GM18499 (cell line): Measurements from ENCODE around the gene CEP70.
"Not testable (repeated sequence)": the region's sequence is repeated elsewhere in the genome, so short reads cannot be mapped to it uniquely, and the experiment has no call there.

Experiments
- ATAC-seq: cut with Tn5 transposase; IDR thresholded peaks from one replicate; pipeline ENCODE4 v1.9.1; 2021; ENCODE audit warnings: moderate number of reproducible peaks; ENCODE audit not compliant: insufficient read depth, unreplicated experiment

Gene CEP70, protein sequence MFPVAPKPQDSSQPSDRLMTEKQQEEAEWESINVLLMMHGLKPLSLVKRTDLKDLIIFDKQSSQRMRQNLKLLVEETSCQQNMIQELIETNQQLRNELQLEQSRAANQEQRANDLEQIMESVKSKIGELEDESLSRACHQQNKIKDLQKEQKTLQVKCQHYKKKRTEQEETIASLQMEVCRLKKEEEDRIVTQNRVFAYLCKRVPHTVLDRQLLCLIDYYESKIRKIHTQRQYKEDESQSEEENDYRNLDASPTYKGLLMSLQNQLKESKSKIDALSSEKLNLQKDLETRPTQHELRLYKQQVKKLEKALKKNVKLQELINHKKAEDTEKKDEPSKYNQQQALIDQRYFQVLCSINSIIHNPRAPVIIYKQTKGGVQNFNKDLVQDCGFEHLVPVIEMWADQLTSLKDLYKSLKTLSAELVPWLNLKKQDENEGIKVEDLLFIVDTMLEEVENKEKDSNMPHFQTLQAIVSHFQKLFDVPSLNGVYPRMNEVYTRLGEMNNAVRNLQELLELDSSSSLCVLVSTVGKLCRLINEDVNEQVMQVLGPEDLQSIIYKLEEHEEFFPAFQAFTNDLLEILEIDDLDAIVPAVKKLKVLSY

DNA sequence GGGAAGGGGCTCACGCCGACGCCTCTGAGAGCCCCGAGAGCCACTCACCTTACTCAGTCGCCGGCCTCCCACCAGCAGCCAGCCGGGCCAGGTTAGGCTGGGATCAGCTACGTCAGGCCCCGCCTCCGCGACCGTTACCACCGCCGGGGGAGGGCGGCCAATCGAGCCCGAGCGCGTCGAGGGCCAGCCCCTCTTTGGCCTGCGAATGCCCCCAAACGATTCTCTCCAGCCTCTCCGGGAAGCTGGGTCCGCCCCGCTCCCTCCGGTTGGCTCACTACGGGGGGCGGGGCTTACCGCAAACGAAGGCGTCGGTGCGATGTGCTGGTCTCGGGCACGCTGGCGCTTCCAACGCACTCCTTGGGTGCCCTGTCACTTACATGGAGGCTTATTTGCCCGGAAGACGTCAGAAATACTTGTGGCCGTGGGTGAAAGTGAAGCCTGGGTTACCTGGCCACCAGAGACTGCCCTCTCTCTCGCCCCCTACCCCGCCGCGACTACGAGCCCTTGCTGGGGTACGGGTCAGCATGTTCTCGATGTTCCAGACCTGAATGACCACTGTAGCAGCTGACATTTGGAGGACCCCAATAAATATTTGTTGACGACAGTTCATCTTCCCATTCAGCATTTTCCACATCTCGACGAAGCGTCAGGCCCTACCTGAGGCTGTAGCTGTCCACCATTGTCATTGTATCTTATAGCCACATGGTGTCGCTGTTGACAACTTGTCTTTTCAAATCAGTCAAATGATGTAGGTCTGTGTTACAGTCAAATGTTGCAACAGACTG is at the start of gene CEP70:
Gene CEP70, minus strand, starts transcription at position 111 of the 785 bp plus-strand sequence. CDS start 21,333 bp downstream, outside the sequence.
- peak; percentile 81 for ATAC-seq

GRCh38 chr3:138642927-138643253 is 48.8 kb upstream of the CEP70 start:
- no peak for ATAC-seq

- ATAC-seq: no peak
These were observed 48.3 kb upstream of the CEP70 start for GRCh38 chr3:138642226-138642926.

DNA sequence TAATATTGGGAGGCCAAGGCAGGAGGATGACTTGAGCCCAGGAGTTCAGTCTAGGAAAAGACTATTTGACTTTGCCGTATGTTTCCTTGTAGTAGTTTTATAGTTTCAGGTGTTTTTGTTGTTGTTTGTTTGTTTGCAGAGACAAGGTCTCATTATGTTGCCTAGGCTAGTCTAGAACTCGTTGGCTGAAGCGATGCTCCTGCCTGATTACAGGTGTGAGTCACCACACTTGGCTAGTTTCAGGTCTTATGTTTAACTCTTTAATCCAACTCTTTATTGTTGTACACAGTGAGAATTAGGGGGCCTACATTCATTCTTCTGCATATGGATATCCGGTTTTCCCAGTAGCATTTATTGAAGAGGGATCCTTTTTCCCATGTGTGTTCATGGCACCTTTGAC is 46.5 kb upstream of the CEP70 start:
- no peak for ATAC-seq

GRCh38 chr3:138638641-138639040 is 44.6 kb upstream of the CEP70 start:
- no peak for ATAC-seq

DNA sequence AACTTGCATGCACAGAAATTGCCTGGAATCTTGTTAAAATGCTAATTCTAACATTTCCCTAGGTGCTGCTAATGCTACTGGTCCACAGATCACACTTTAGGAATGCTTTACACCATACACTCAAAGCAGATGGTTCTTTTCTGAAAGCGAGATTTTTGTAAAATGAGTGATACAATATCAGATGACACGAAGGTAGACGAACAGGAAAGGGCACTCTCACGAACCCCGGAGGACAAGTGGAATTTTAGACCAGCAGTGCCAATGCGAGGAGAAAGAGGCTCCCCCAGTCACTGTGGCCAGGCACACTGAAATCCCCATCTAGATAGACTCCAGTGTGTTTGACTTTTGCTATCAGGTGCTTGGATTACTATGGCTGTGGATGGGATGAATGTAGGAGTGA is 35.5 kb upstream of the CEP70 start:
- ATAC-seq: no peak

DNA sequence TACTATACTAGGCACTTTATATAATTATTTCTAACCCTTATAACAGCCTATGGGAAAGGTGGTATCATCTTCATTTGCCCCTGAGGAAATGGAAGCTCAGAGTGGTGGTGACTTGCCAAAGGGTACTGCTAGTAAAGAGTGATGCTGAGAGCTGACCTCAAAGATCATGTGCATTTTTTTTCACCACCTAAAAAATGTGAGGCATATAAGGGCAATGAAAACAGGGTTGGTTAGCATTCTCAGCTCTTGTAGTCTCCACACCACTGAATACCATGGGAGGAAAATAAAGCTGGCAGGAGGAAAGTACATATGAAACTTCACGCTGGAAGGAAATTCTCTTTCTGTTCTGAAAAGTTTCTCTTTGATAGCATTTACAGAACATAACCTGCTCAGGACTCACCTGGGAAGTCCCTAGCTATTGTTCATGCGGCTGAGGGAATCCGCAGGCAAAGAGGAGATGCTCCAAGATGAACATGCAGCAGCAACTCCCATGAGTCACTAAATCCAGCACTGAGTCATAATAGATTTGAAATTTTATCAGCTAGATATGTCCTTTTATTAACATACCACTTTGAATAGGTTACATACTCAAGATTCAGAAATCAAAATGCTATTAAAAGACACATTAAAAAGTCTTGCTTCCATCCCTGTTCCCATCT is 31.8 kb upstream of the CEP70 start:
- no peak for ATAC-seq

- no peak for ATAC-seq
These were observed 30.5 kb upstream of the CEP70 start for GRCh38 chr3:138624518-138624917.

- ATAC-seq: no peak
These were observed 26.4 kb upstream of the CEP70 start for GRCh38 chr3:138620431-138620830.

- no peak for ATAC-seq
These were observed 21.4 kb upstream of the CEP70 start for GRCh38 chr3:138615462-138615861.

- no peak for ATAC-seq
These were observed 15.8 kb upstream of the CEP70 start for GRCh38 chr3:138609898-138610266.

- peak; percentile 48 for ATAC-seq
These were observed 14.5 kb upstream of the CEP70 start, which contains the start of gene FAIM for GRCh38 chr3:138608322-138609135. Gene FAIM, plus strand, starts transcription at chr3:138608771. Its CDS starts 10,956 bp downstream, at chr3:138619727.

DNA sequence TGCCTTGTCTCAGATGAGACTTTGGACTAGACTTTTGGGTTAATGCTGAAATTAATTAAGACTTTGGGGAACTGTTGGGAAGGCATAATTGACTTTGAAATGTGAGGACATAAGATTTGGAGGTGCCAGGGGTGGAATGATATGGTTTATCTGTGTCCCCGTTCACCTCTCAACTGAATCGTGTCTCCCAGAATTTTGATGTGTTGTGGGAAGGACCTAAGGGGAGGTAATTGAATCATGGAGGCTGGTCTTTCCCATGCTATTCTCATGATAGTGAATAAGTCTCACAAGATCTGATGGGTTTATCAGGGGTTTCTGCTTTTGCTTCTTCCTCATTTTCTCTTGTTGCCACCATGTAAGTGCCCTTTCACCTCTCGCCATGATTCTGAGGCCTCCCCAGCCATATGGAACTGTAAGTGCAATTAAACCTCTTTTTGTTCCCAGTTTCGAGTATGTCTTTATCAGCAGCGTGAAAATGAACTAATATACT is 10.1 kb upstream of the CEP70 start:
- not testable (repeated sequence) for ATAC-seq

- ATAC-seq: not testable (repeated sequence)
These were observed 7.6 kb upstream of the CEP70 start for GRCh38 chr3:138601661-138602060.

GRCh38 chr3:138600100-138600745 is 6.2 kb upstream of the CEP70 start:
- ATAC-seq: no peak

GRCh38 chr3:138598534-138598933 is 4.5 kb upstream of the CEP70 start:
- ATAC-seq: no peak

DNA sequence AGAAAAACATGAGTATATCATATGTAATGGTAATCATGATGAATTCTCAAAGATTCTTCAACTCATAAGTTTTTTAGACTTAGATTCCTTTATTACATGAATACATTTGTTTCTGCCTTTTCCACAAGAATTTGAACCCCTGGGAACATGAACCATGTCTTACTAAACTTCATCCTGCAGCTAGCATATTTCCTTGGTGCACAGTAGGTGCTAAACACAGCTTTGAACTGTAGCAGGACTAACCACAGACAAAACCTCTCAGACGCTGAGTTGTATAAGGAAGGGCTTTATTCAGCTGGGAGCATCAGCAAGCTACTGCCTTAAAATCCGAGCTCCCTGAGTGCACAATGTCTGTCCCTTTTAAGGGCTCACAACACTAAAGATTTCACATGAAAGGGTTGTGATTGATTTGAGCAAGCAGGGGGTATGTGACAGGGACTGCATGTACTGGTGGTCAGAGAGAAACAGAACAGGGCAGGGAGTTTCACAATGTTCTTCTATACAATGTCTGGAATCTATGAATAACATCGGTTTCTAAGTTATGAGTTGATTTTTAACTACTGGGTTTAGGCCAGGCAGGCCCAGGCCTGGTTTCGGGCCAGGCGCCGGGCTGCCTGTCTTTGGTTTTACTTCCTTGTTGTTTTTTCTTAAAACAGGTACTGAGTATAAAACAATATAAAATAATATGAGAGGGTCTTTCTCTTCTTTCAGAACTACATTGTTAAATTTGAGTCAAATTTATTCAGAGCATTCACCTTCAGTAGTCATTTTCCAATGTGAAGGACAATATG is 3.3 kb upstream of the CEP70 start:
- not testable (repeated sequence) for ATAC-seq
